HepG2 (cell line): ENCODE measurements around the gene DMTF1. TPM values are rescaled to one million over a fixed set of nuclear protein-coding genes. Genes with fewer than 3 reads are reported as not detected.

Source experiments
- ATAC-seq: fragments of 200-7000 bp; cut with Tn5 transposase; 3 replicates; pipeline ENCODE4 v1.9.1; 2020; ENCODE audit warnings: mild to moderate bottlenecking, moderate library complexity
- BruUV-seq: library from RNA; stranded (reverse); fragments of 400-500 nt; replicated peaks from 2 replicates; lab custom pipeline; 2021; lab: Mats Ljungman, UMichigan
- CTCF ChIA-PET: fragments of 300-600 bp; formaldehyde crosslinking; extraction: SDS; loops from one replicate; lab custom pipeline; 2021; ENCODE audit warnings: low total read pairs, inconsistent platforms, low intra/inter-chr PET ratio; lab: Yijun Ruan, JAX
- POLR2A ChIA-PET: fragments of 350-600 bp; sonication (Branson Sonifier 250); formaldehyde crosslinking; loops from one replicate; lab custom pipeline; 2020; ENCODE audit warnings: antibody characterized with exemption, inconsistent platforms; lab: Yijun Ruan, JAX
- DNase-seq: peaks from one replicate; pipeline ENCODE4 v3.0.0-alpha.2; 2015; ENCODE audit warnings: low spot score
- FAIRE-seq: peaks from 3 replicates; lab custom pipeline; 2011; peaks lifted over from hg19 to GRCh38; lab: Jason Lieb, UNC
- H2AFZ ChIP-seq: one replicate; pipeline ENCODE4 v1.6.1; 2011; ENCODE audit warnings: low read length, inconsistent platforms
- H3K27ac ChIP-seq: fragments of 300-600 bp; 3 replicates; pipeline ENCODE4 v1.8.0; 2011; ENCODE audit warnings: mixed run types, mild to moderate bottlenecking, mixed read lengths, low read length, inconsistent platforms; ENCODE audit not compliant: insufficient read depth; ENCODE audit errors: extremely low read length
- H3K27me3 ChIP-seq, 2 experiments: fragments of 200-600 bp in 1 of 2; 2 replicates in 1 of 2; 3 replicates in 1 of 2; pipeline versions ENCODE4 v1.6.0 to v1.8.0; 2011; ENCODE audit warnings: low read length in 2 of 2, mild to moderate bottlenecking in 2 of 2, moderate library complexity in 2 of 2, inconsistent platforms in 1 of 2; ENCODE audit not compliant: insufficient read depth in 2 of 2, control insufficient read depth in 1 of 2
- H3K36me3 ChIP-seq, 2 experiments: fragments of 200-600 bp in 1 of 2; replicated peaks in 1 of 2; 2 replicates in 1 of 2; 3 replicates in 1 of 2; pipeline versions ENCODE4 v1.5.1 to v1.8.0; 2011; ENCODE audit warnings: low read length in 2 of 2, inconsistent platforms in 1 of 2; ENCODE audit not compliant: insufficient read depth in 2 of 2, control insufficient read depth in 1 of 2
- H3K4me1 ChIP-seq: 2 replicates; pipeline ENCODE4 v1.5.1; 2012; ENCODE audit warnings: low read length, inconsistent platforms; ENCODE audit not compliant: insufficient read depth
- H3K4me2 ChIP-seq: 2 replicates; pipeline ENCODE4 v1.6.0; 2011; ENCODE audit warnings: low read depth, low read length, inconsistent platforms
- H3K4me3 ChIP-seq, 3 experiments: fragments of 200-600 bp in 1 of 3; sonication (generic), shearing (Covaris generic) in 1 of 3; replicated peaks in 1 of 3; 2 replicates each; pipeline ENCODE4 v1.5.1; 2011 to 2016; ENCODE audit warnings: low read length in 3 of 3, inconsistent platforms in 2 of 3, low read depth in 2 of 3, mild to moderate bottlenecking in 2 of 3, control low read depth in 1 of 3, mixed read lengths in 1 of 3; ENCODE audit not compliant: insufficient read depth in 1 of 3
- H3K79me2 ChIP-seq: one replicate; pipeline ENCODE4 v1.6.1; 2011; ENCODE audit warnings: low read length, inconsistent platforms; ENCODE audit not compliant: insufficient read depth
- H3K9ac ChIP-seq: 2 replicates; pipeline ENCODE4 v1.6.0; 2011; ENCODE audit warnings: mild to moderate bottlenecking, low read depth, low read length, inconsistent platforms; ENCODE audit not compliant: insufficient read depth
- H3K9me3 ChIP-seq: 2 replicates; pipeline ENCODE4 v1.5.1; 2012; ENCODE audit warnings: mild to moderate bottlenecking, low read length
- H4K20me1 ChIP-seq: 2 replicates; pipeline ENCODE4 v1.6.0; 2011; ENCODE audit warnings: inconsistent platforms, mild to moderate bottlenecking, low read length, moderate library complexity; ENCODE audit not compliant: insufficient read depth
- CCAR2 ChIP-seq: fragments of 200-400 bp; formaldehyde crosslinking; optimal IDR thresholded peaks from 2 replicates; pipeline ENCODE3; 2018; ENCODE audit warnings: low read depth, mild to moderate bottlenecking, low read length, moderate library complexity
- EEA1 ChIP-seq: sonication (generic); formaldehyde crosslinking; IDR thresholded peaks from 2 replicates; pipeline ENCODE4 v1.5.1; 2020; ENCODE audit warnings: mild to moderate bottlenecking, missing genetic modification reagents, borderline replicate concordance
- EZH2 ChIP-seq: conservative IDR thresholded peaks from 2 replicates; pipeline ENCODE4 v1.6.1; 2012; ENCODE audit warnings: mild to moderate bottlenecking, low read depth, low read length, moderate library complexity
- KDM2A ChIP-seq: sonication (generic); formaldehyde crosslinking; IDR thresholded peaks from 2 replicates; pipeline ENCODE4 v1.4.0; 2020; ENCODE audit warnings: low read depth, missing genetic modification reagents, borderline replicate concordance
- MAFK ChIP-seq, 2 experiments: IDR thresholded peaks in 1 of 2; conservative IDR thresholded peaks in 1 of 2; 2 replicates each; pipeline ENCODE4 v1.6.1; 2011; ENCODE audit warnings: improper control_type of control experiment in 2 of 2, low read length in 2 of 2
- MATR3 ChIP-seq: sonication (generic); formaldehyde crosslinking; IDR thresholded peaks from 2 replicates; pipeline ENCODE4 v1.4.0; 2020; ENCODE audit warnings: missing genetic modification reagents
- MYC ChIP-seq: sonication (generic); formaldehyde crosslinking; IDR thresholded peaks from 2 replicates; pipeline ENCODE4 v1.9.0; 2021; ENCODE audit warnings: missing genetic modification reagents, borderline replicate concordance
- RAD21 ChIP-seq: fragments of 450-650 bp; formaldehyde crosslinking; IDR thresholded peaks from 2 replicates; pipeline ENCODE4 v1.5.0; 2020; ENCODE audit warnings: mild to moderate bottlenecking
- ZFP37 ChIP-seq: sonication (generic); formaldehyde crosslinking; IDR thresholded peaks from 2 replicates; pipeline ENCODE4 v1.4.0; 2020; ENCODE audit warnings: missing genetic modification reagents, borderline replicate concordance
- ZNF12 ChIP-seq: sonication (generic); formaldehyde crosslinking; IDR thresholded peaks from 2 replicates; pipeline ENCODE4 v1.5.0; 2020; ENCODE audit warnings: missing genetic modification reagents
- ZNF354B ChIP-seq: sonication (generic); formaldehyde crosslinking; IDR thresholded peaks from 2 replicates; pipeline ENCODE4 v1.8.0; 2022; ENCODE audit warnings: mild to moderate bottlenecking, missing genetic modification reagents
- ZNF766 ChIP-seq: sonication (generic); formaldehyde crosslinking; IDR thresholded peaks from 2 replicates; pipeline ENCODE4 v1.5.0; 2020; ENCODE audit warnings: missing genetic modification reagents, borderline replicate concordance
- WGBS: methylation state at CpG from one replicate; pipeline ENCODE4 v1.1.6; 2017; ENCODE audit warnings: low lambda C conversion rate; 5-methylcytosine and 5-hydroxymethylcytosine counted together
- in situ Hi-C: cut with HindIII; loops from 2 replicates; pipeline ENCODE4 v1.10.0; 2017; ENCODE audit warnings: low pct_unique_long_range_greater_than_20kb; ENCODE audit not compliant: extremely low pct_ligation_motif_present
- intact Hi-C: fragments of 100-400 bp; cut with micrococcal nuclease; formaldehyde crosslinking; loops from one replicate; pipeline ENCODE4 v1.10.0; 2022; ENCODE audit not compliant: unreplicated experiment
- polyA plus RNA-seq, 8 experiments: library from polyadenylated mRNA; depleted of rRNA in 3 of 8; stranded (reverse) in 7 of 8; unstranded in 1 of 8; fragments of >200 nt; fragmentation: Illumina TruSeq in 4 of 8; extraction: Trizol in 4 of 8; gene quantifications; 2 replicates each; pipeline versions ENCODE4 v1.2.1 to v1.2.3, GENCODE V29; 2011 to 2016; ENCODE audit warnings: low read depth in 4 of 8, missing spikeins in 1 of 8, mixed read lengths in 1 of 8; ENCODE audit not compliant: insufficient read depth in 1 of 8
- total RNA-seq, 5 experiments: library from RNA; depleted of rRNA; stranded (reverse); fragments of >200 nt; fragmentation: Illumina TruSeq; extraction: Trizol; gene quantifications; 2 replicates each; pipeline ENCODE4 v1.2.3, GENCODE V29; 2016; ENCODE audit warnings: low read depth in 1 of 5
- TF ChIP-seq, protein P1 (sequence below): sonication (generic); formaldehyde crosslinking; IDR thresholded peaks from 2 replicates; pipeline ENCODE4 v1.4.0; 2020; ENCODE audit warnings: missing genetic modification reagents
- TF ChIP-seq, protein P2 (sequence below): sonication (generic); formaldehyde crosslinking; IDR thresholded peaks from 2 replicates; pipeline ENCODE4 v1.5.1; 2020; ENCODE audit warnings: mild to moderate bottlenecking, missing genetic modification reagents, moderate library complexity
- TF ChIP-seq, protein P3 (sequence below): sonication (generic); formaldehyde crosslinking; IDR thresholded peaks from 2 replicates; pipeline ENCODE4 v1.4.0; 2020; ENCODE audit warnings: low read depth, mild to moderate bottlenecking, missing genetic modification reagents
- TF ChIP-seq, protein P4 (sequence below): sonication (generic); formaldehyde crosslinking; IDR thresholded peaks from 2 replicates; pipeline ENCODE4 v1.4.0; 2020; ENCODE audit warnings: missing genetic modification reagents

DMTF1 gene
- total and polyA plus RNA-seq, 2 of the 13 experiments (the other 11 are each of a cell fraction or from before 2014, with no cell fraction given), result 45.8 to 132 TPM

DNA sequence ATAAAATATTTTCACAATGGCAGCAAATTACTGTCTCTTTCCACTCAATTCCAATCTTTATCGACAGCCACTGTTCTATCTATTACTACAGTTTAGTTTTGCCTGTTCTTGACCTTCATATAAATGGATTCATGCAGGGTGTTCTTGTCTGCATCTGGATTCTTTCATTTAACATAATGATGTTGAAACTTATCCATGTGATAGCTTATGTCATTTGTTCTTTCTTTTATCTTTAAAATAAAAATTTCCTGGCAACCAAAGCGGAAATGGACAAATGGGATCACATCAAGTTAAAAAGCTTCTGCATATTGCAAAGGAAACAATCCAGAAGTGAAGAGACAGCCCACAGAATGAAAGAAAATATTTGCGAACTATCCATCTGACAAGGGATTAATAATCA, 20.5 kb upstream of the DMTF1 start:
- Histone ChIP-seq H3K4me3 (no peak overlapping the region), H3K36me3 (no peaks in the 10 kb centered on the region), H2AFZ (no peak overlapping the region), H3K79me2 (no peaks in the 10 kb centered on the region), H3K4me1 (no peaks in the 10 kb centered on the region), H3K9me3 (no peaks in the 10 kb centered on the region), H3K27ac (no peak overlapping the region), H3K9ac (no peak overlapping the region), H3K4me2 (no peak overlapping the region), H3K27me3 (no peaks in the 10 kb centered on the region), H4K20me1 (no peaks in the 10 kb centered on the region)
- POLR2A ChIA-PET, result no interaction called here
- intact Hi-C loops (no loop called here), in situ Hi-C loops (no loop called here)
- no peak for FAIRE-seq
- DNase-seq, result no peak
- 12% methylated on average over 3 of the region's 3 CpGs for WGBS
- BruUV-seq, result no TSS peak
- CTCF ChIA-PET, result no interaction called here
- ATAC-seq, result no peak
- TF ChIP-seq ZNF354B (CRISPR knock-in tag), result no peak
- TF ChIP-seq MAFK (conservative IDR thresholded peaks at IDR 0.05 in 1 of 2, IDR thresholded peaks at IDR 0.05 in 1 of 2; ENCODE audit: low read length in 2 of 2), result no peak
- TF ChIP-seq EZH2, result no peak
- no peak for TF ChIP-seq EEA1 (CRISPR knock-in tag)
- TF ChIP-seq, protein P1, sequence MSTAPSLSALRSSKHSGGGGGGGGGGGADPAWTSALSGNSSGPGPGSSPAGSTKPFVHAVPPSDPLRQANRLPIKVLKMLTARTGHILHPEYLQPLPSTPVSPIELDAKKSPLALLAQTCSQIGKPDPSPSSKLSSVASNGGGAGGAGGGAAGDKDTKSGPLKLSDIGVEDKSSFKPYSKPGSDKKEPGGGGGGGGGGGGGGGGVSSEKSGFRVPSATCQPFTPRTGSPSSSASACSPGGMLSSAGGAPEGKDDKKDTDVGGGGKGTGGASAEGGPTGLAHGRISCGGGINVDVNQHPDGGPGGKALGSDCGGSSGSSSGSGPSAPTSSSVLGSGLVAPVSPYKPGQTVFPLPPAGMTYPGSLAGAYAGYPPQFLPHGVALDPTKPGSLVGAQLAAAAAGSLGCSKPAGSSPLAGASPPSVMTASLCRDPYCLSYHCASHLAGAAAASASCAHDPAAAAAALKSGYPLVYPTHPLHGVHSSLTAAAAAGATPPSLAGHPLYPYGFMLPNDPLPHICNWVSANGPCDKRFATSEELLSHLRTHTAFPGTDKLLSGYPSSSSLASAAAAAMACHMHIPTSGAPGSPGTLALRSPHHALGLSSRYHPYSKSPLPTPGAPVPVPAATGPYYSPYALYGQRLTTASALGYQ (CRISPR knock-in tag), result no peak
- TF ChIP-seq ZNF12 (CRISPR knock-in tag), result no peak
- no peak for TF ChIP-seq RAD21 (CRISPR knock-in tag)
- no peak for TF ChIP-seq ZFP37 (CRISPR knock-in tag)
- TF ChIP-seq, protein P2, sequence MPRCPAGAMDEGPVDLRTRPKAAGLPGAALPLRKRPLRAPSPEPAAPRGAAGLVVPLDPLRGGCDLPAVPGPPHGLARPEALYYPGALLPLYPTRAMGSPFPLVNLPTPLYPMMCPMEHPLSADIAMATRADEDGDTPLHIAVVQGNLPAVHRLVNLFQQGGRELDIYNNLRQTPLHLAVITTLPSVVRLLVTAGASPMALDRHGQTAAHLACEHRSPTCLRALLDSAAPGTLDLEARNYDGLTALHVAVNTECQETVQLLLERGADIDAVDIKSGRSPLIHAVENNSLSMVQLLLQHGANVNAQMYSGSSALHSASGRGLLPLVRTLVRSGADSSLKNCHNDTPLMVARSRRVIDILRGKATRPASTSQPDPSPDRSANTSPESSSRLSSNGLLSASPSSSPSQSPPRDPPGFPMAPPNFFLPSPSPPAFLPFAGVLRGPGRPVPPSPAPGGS (CRISPR knock-in tag), result no peak
- TF ChIP-seq ZNF766 (CRISPR knock-in tag), result no peak
- TF ChIP-seq MYC, result no peak
- no peak for TF ChIP-seq CCAR2
- TF ChIP-seq, protein P3, sequence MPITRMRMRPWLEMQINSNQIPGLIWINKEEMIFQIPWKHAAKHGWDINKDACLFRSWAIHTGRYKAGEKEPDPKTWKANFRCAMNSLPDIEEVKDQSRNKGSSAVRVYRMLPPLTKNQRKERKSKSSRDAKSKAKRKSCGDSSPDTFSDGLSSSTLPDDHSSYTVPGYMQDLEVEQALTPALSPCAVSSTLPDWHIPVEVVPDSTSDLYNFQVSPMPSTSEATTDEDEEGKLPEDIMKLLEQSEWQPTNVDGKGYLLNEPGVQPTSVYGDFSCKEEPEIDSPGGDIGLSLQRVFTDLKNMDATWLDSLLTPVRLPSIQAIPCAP, result no peak
- no peak for TF ChIP-seq MATR3 (CRISPR knock-in tag)
- TF ChIP-seq KDM2A, result no peak
- TF ChIP-seq, protein P4, sequence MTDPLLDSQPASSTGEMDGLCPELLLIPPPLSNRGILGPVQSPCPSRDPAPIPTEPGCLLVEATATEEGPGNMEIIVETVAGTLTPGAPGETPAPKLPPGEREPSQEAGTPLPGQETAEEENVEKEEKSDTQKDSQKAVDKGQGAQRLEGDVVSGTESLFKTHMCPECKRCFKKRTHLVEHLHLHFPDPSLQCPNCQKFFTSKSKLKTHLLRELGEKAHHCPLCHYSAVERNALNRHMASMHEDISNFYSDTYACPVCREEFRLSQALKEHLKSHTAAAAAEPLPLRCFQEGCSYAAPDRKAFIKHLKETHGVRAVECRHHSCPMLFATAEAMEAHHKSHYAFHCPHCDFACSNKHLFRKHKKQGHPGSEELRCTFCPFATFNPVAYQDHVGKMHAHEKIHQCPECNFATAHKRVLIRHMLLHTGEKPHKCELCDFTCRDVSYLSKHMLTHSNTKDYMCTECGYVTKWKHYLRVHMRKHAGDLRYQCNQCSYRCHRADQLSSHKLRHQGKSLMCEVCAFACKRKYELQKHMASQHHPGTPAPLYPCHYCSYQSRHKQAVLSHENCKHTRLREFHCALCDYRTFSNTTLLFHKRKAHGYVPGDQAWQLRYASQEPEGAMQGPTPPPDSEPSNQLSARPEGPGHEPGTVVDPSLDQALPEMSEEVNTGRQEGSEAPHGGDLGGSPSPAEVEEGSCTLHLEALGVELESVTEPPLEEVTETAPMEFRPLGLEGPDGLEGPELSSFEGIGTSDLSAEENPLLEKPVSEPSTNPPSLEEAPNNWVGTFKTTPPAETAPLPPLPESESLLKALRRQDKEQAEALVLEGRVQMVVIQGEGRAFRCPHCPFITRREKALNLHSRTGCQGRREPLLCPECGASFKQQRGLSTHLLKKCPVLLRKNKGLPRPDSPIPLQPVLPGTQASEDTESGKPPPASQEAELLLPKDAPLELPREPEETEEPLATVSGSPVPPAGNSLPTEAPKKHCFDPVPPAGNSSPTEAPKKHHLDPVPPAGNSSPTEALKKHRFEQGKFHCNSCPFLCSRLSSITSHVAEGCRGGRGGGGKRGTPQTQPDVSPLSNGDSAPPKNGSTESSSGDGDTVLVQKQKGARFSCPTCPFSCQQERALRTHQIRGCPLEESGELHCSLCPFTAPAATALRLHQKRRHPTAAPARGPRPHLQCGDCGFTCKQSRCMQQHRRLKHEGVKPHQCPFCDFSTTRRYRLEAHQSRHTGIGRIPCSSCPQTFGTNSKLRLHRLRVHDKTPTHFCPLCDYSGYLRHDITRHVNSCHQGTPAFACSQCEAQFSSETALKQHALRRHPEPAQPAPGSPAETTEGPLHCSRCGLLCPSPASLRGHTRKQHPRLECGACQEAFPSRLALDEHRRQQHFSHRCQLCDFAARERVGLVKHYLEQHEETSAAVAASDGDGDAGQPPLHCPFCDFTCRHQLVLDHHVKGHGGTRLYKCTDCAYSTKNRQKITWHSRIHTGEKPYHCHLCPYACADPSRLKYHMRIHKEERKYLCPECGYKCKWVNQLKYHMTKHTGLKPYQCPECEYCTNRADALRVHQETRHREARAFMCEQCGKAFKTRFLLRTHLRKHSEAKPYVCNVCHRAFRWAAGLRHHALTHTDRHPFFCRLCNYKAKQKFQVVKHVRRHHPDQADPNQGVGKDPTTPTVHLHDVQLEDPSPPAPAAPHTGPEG (CRISPR knock-in tag), result no peak
